HepG2 (cell line): ENCODE measurements around the gene DQX1. TPM values are rescaled to one million over a fixed set of nuclear protein-coding genes. Genes with fewer than 3 reads are reported as not detected.
A peak's percentile ranks its signal among the peaks of the same experiment; 100 is the strongest.

Experiments used
- AGO2 ChIP-seq: fragments of 200-400 bp; formaldehyde crosslinking; optimal IDR thresholded peaks from 2 replicates; pipeline ENCODE3; 2017; ENCODE audit warnings: mild to moderate bottlenecking, low read depth, low read length, moderate library complexity
- ATF1 ChIP-seq: IDR thresholded peaks from 2 replicates; pipeline ENCODE4 v1.6.1; 2016; ENCODE audit warnings: mild to moderate bottlenecking, control low read depth
- HIVEP1 ChIP-seq: sonication (generic); formaldehyde crosslinking; IDR thresholded peaks from 2 replicates; pipeline ENCODE4 v1.4.0; 2020; ENCODE audit warnings: mild to moderate bottlenecking, missing genetic modification reagents
- HNF4G ChIP-seq, 2 experiments: sonication (generic) in 1 of 2; formaldehyde crosslinking in 1 of 2; IDR thresholded peaks; 2 replicates each; pipeline versions ENCODE4 v1.4.0 to v1.6.1; 2011 to 2020; ENCODE audit warnings: borderline replicate concordance in 2 of 2, low read depth in 2 of 2, mild to moderate bottlenecking in 2 of 2, low read length in 1 of 2, missing genetic modification reagents in 1 of 2, moderate library complexity in 1 of 2
- KAT2B ChIP-seq: fragments of 150-350 bp; IDR thresholded peaks from 2 replicates; pipeline ENCODE4 v1.6.1; 2014; ENCODE audit warnings: low read depth, low read length, borderline replicate concordance
- KLF6 ChIP-seq: IDR thresholded peaks from 2 replicates; pipeline ENCODE4 v1.8.0; 2016; ENCODE audit warnings: missing biosample characterization, missing genetic modification reagents
- NCOA2 ChIP-seq: sonication (generic); formaldehyde crosslinking; IDR thresholded peaks from 2 replicates; pipeline ENCODE4 v1.8.0; 2022; ENCODE audit warnings: inconsistent platforms
- PHF21A ChIP-seq: sonication (generic); formaldehyde crosslinking; IDR thresholded peaks from 2 replicates; pipeline ENCODE4 v1.5.0; 2020; ENCODE audit warnings: mild to moderate bottlenecking, missing genetic modification reagents
- POGZ ChIP-seq: sonication (generic); formaldehyde crosslinking; IDR thresholded peaks from 2 replicates; pipeline ENCODE4 v1.4.0; 2020; ENCODE audit warnings: mild to moderate bottlenecking, missing genetic modification reagents
- PRDM10 ChIP-seq: sonication (generic); formaldehyde crosslinking; IDR thresholded peaks from 2 replicates; pipeline ENCODE4 v1.4.0; 2020; ENCODE audit warnings: low read depth, missing genetic modification reagents
- REL ChIP-seq: sonication (generic); formaldehyde crosslinking; conservative IDR thresholded peaks from 2 replicates; pipeline ENCODE4 v1.8.0; 2022; ENCODE audit warnings: mild to moderate bottlenecking, missing genetic modification reagents, moderate library complexity
- TARDBP ChIP-seq: sonication (generic); formaldehyde crosslinking; IDR thresholded peaks from 2 replicates; pipeline ENCODE4 v1.8.0; 2022; ENCODE audit warnings: mild to moderate bottlenecking, missing genetic modification reagents
- ZNF124 ChIP-seq: sonication (generic); formaldehyde crosslinking; IDR thresholded peaks from 2 replicates; pipeline ENCODE4 v1.4.0; 2020; ENCODE audit warnings: missing genetic modification reagents
- ZNF30 ChIP-seq: sonication (generic); formaldehyde crosslinking; IDR thresholded peaks from 2 replicates; pipeline ENCODE4 v1.5.0; 2020; ENCODE audit warnings: mild to moderate bottlenecking, missing genetic modification reagents
- ZNF441 ChIP-seq: sonication (generic); formaldehyde crosslinking; IDR thresholded peaks from 2 replicates; pipeline ENCODE4 v1.7.0; 2021; ENCODE audit warnings: missing genetic modification reagents, borderline replicate concordance
- ZNF556 ChIP-seq: sonication (generic); formaldehyde crosslinking; IDR thresholded peaks from 2 replicates; pipeline ENCODE4 v1.4.0; 2020; ENCODE audit warnings: mild to moderate bottlenecking, missing genetic modification reagents, borderline replicate concordance
- polyA plus RNA-seq, 8 experiments: library from polyadenylated mRNA; depleted of rRNA in 3 of 8; stranded (reverse) in 7 of 8; unstranded in 1 of 8; fragments of >200 nt; fragmentation: Illumina TruSeq in 4 of 8; extraction: Trizol in 4 of 8; gene quantifications; 2 replicates each; pipeline versions ENCODE4 v1.2.1 to v1.2.3, GENCODE V29; 2011 to 2016; ENCODE audit warnings: low read depth in 4 of 8, missing spikeins in 1 of 8, mixed read lengths in 1 of 8; ENCODE audit not compliant: insufficient read depth in 1 of 8
- total RNA-seq, 5 experiments: library from RNA; depleted of rRNA; stranded (reverse); fragments of >200 nt; fragmentation: Illumina TruSeq; extraction: Trizol; gene quantifications; 2 replicates each; pipeline ENCODE4 v1.2.3, GENCODE V29; 2016; ENCODE audit warnings: low read depth in 1 of 5
- TF ChIP-seq, protein P1 (sequence below): sonication (generic); IDR thresholded peaks from 2 replicates; pipeline ENCODE4 v1.6.1; 2016; ENCODE audit warnings: low read depth, borderline replicate concordance
- TF ChIP-seq, protein P2 (sequence below): sonication (generic); formaldehyde crosslinking; IDR thresholded peaks from 2 replicates; pipeline ENCODE4 v1.5.1; 2020; ENCODE audit warnings: missing genetic modification reagents, mild to moderate bottlenecking, borderline replicate concordance
- TF ChIP-seq, protein P3 (sequence below): IDR thresholded peaks from 2 replicates; pipeline ENCODE4 v1.6.1; 2012; ENCODE audit warnings: inconsistent platforms
- TF ChIP-seq, protein P4 (sequence below): sonication (generic); formaldehyde crosslinking; IDR thresholded peaks from 2 replicates; pipeline ENCODE4 v1.9.0; 2021; ENCODE audit warnings: missing genetic modification reagents, borderline replicate concordance

The DQX1 gene
- total and polyA plus RNA-seq, 2 of the 13 experiments (the other 11 are each of a cell fraction or from before 2014, with no cell fraction given), result 27.6 to 89.8 TPM

GRCh38 chr2:74499267-74499939, 26.6 kb downstream of the DQX1 start, which contains the start of gene LBX2 (continued):
- no peak for TF ChIP-seq TARDBP (CRISPR knock-in tag)
- no peak for TF ChIP-seq ZNF441 (CRISPR knock-in tag)
- TF ChIP-seq HIVEP1 (CRISPR knock-in tag), result no peak; the same call in 1 of the 2 replicates
- no peak for TF ChIP-seq ZNF124 (CRISPR knock-in tag)
- no peak for TF ChIP-seq HNF4G (IDR thresholded peaks at IDR 0.05; ENCODE audit: borderline replicate concordance, low read depth, low read length)
- no peak for TF ChIP-seq HNF4G (CRISPR knock-in tag; IDR thresholded peaks at IDR 0.05; ENCODE audit: borderline replicate concordance, low read depth)
- TF ChIP-seq ZNF556 (CRISPR knock-in tag), result no peak
- peak; percentile 92 for TF ChIP-seq AGO2
- TF ChIP-seq KAT2B, result no peak
- TF ChIP-seq, protein P1, sequence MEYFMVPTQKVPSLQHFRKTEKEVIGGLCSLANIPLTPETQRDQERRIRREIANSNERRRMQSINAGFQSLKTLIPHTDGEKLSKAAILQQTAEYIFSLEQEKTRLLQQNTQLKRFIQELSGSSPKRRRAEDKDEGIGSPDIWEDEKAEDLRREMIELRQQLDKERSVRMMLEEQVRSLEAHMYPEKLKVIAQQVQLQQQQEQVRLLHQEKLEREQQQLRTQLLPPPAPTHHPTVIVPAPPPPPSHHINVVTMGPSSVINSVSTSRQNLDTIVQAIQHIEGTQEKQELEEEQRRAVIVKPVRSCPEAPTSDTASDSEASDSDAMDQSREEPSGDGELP, result no peak
- TF ChIP-seq REL (CRISPR knock-in tag), result 0 out of 2 replicates have a peak, but pooled peaks have one; percentile 62
- TF ChIP-seq ZNF30 (CRISPR knock-in tag), result 0 out of 2 replicates have a peak, but pooled peaks have one; percentile 8
- TF ChIP-seq, protein P2, sequence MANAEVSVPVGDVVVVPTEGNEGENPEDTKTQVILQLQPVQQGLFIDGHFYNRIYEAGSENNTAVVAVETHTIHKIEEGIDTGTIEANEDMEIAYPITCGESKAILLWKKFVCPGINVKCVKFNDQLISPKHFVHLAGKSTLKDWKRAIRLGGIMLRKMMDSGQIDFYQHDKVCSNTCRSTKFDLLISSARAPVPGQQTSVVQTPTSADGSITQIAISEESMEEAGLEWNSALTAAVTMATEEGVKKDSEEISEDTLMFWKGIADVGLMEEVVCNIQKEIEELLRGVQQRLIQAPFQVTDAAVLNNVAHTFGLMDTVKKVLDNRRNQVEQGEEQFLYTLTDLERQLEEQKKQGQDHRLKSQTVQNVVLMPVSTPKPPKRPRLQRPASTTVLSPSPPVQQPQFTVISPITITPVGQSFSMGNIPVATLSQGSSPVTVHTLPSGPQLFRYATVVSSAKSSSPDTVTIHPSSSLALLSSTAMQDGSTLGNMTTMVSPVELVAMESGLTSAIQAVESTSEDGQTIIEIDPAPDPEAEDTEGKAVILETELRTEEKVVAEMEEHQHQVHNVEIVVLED, result no peak
- no peak for TF ChIP-seq PHF21A (CRISPR knock-in tag)
- TF ChIP-seq PRDM10 (CRISPR knock-in tag), result no peak
- TF ChIP-seq KLF6 (CRISPR knock-in tag), result no peak
- TF ChIP-seq, protein P3, sequence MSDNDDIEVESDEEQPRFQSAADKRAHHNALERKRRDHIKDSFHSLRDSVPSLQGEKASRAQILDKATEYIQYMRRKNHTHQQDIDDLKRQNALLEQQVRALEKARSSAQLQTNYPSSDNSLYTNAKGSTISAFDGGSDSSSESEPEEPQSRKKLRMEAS, result no peak
- TF ChIP-seq NCOA2 (CRISPR knock-in tag), result no peak
- no peak for TF ChIP-seq POGZ (CRISPR knock-in tag)
- TF ChIP-seq ATF1 (CRISPR knock-in tag), result no peak
- TF ChIP-seq, protein P4, sequence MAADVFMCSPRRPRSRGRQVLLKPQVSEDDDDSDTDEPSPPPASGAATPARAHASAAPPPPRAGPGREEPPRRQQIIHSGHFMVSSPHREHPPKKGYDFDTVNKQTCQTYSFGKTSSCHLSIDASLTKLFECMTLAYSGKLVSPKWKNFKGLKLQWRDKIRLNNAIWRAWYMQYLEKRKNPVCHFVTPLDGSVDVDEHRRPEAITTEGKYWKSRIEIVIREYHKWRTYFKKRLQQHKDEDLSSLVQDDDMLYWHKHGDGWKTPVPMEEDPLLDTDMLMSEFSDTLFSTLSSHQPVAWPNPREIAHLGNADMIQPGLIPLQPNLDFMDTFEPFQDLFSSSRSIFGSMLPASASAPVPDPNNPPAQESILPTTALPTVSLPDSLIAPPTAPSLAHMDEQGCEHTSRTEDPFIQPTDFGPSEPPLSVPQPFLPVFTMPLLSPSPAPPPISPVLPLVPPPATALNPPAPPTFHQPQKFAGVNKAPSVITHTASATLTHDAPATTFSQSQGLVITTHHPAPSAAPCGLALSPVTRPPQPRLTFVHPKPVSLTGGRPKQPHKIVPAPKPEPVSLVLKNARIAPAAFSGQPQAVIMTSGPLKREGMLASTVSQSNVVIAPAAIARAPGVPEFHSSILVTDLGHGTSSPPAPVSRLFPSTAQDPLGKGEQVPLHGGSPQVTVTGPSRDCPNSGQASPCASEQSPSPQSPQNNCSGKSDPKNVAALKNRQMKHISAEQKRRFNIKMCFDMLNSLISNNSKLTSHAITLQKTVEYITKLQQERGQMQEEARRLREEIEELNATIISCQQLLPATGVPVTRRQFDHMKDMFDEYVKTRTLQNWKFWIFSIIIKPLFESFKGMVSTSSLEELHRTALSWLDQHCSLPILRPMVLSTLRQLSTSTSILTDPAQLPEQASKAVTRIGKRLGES (CRISPR knock-in tag), result no peak
